HG02798 (cell line): ENCODE data around the gene KRTAP11-1.

Experiments used
- ATAC-seq: cut with Tn5 transposase; IDR thresholded peaks from one replicate; pipeline ENCODE4 v1.9.1; 2021; ENCODE audit warnings: mild to moderate bottlenecking; ENCODE audit not compliant: unreplicated experiment, poor library complexity

Gene KRTAP11-1

GRCh38 chr21:30881480-30881879, at the start of gene KRTAP11-1:
Gene KRTAP11-1, minus strand, starts transcription at chr21:30881580. Its CDS starts 56 bp downstream, at chr21:30881524.
- ATAC-seq, result no peak

GRCh38 chr21:30924146-30924700, 42.8 kb upstream of the KRTAP11-1 start:
- ATAC-seq, result no peak

GRCh38 chr21:30921129-30921528, 39.7 kb upstream of the KRTAP11-1 start:
- no peak for ATAC-seq

GRCh38 chr21:30917557-30917956, 36.2 kb upstream of the KRTAP11-1 start:
- ATAC-seq, result no peak

GRCh38 chr21:30900881-30901280, 19.5 kb upstream of the KRTAP11-1 start:
- ATAC-seq, result no peak

GRCh38 chr21:30882866-30883597, 1.7 kb upstream of the KRTAP11-1 start:
- no peak for ATAC-seq

GRCh38 chr21:30880914-30881313, 466 bp downstream of the KRTAP11-1 start:
- no peak for ATAC-seq

- no peak for ATAC-seq
Observed at GRCh38 chr21:30874526-30874925, 6.9 kb downstream of the KRTAP11-1 start.

GRCh38 chr21:30847627-30848500, 33.5 kb downstream of the KRTAP11-1 start:
- no peak for ATAC-seq

- no peak for ATAC-seq
Observed at GRCh38 chr21:30842990-30843389, 38.4 kb downstream of the KRTAP11-1 start.

- ATAC-seq, result no peak
Observed at GRCh38 chr21:30839304-30839703, 42.1 kb downstream of the KRTAP11-1 start.

GRCh38 chr21:30838536-30838935, 42.8 kb downstream of the KRTAP11-1 start:
- no peak for ATAC-seq

GRCh38 chr21:30831194-30831765, 50.1 kb downstream of the KRTAP11-1 start:
- ATAC-seq, result no peak
